Kidney tubule cell (primary cell): ENCODE data around the gene TP73.
A peak's percentile ranks its signal among the peaks of the same experiment; 100 is the strongest.

Experiments
- DNase-seq: peaks from one replicate; pipeline ENCODE4 v3.0.0-alpha.2; 2018; ENCODE audit warnings: low spot score

Gene TP73

GRCh38 chr1:3653286-3653618 is 936 bp downstream of the TP73 start:
- DNase-seq, result no peak

GRCh38 chr1:3654549-3655281 is 2.4 kb downstream of the TP73 start:
- no peak for DNase-seq

GRCh38 chr1:3656450-3657095 is 4.3 kb downstream of the TP73 start:
- DNase-seq, result no peak

GRCh38 chr1:3657096-3657475 is 4.8 kb downstream of the TP73 start:
- DNase-seq, result no peak

GRCh38 chr1:3657578-3658230 is 5.4 kb downstream of the TP73 start:
- DNase-seq, result no peak

- no peak for DNase-seq
These were observed 5.9 kb downstream of the TP73 start for GRCh38 chr1:3658231-3658615.

GRCh38 chr1:3659093-3659492 is 6.8 kb downstream of the TP73 start:
- DNase-seq, result no peak

- no peak for DNase-seq
These were observed 8.4 kb downstream of the TP73 start for GRCh38 chr1:3660704-3661103.

- no peak for DNase-seq
These were observed 9.3 kb downstream of the TP73 start for GRCh38 chr1:3661631-3662030.

- DNase-seq, result no peak
These were observed 9.9 kb downstream of the TP73 start for GRCh38 chr1:3662080-3662671.

GRCh38 chr1:3663999-3664699 is 11.8 kb downstream of the TP73 start:
- no peak for DNase-seq

- DNase-seq, result no peak
These were observed 12.5 kb downstream of the TP73 start for GRCh38 chr1:3664700-3665375.

GRCh38 chr1:3668148-3668547 is 15.8 kb downstream of the TP73 start:
- DNase-seq, result no peak

- peak; percentile 80 for DNase-seq
These were observed 16.4 kb downstream of the TP73 start for GRCh38 chr1:3668585-3669300.

GRCh38 chr1:3669421-3669821 is 17.1 kb downstream of the TP73 start:
- DNase-seq, result no peak

GRCh38 chr1:3669971-3670431 is 17.7 kb downstream of the TP73 start:
- no peak for DNase-seq

GRCh38 chr1:3670823-3671265 is 18.5 kb downstream of the TP73 start:
- DNase-seq, result no peak

GRCh38 chr1:3671371-3672180 is 19.3 kb downstream of the TP73 start:
- DNase-seq, result peak; percentile 82

- DNase-seq, result no peak
These were observed 20.1 kb downstream of the TP73 start for GRCh38 chr1:3672231-3672970.
